SK-N-SH (cell line): ENCODE measurements around the gene TDRD1. TPM values are rescaled to one million over a fixed set of nuclear protein-coding genes. Genes with fewer than 3 reads are reported as not detected.

Source experiments
- CTCF ChIA-PET: fragments of 300-600, 350-600 bp; formaldehyde crosslinking; extraction: SDS; loops from one replicate; lab custom pipeline; 2021; lab: Yijun Ruan, JAX
- POLR2A ChIA-PET: fragments of 350-600 bp; sonication (Branson Sonifier 250); formaldehyde crosslinking; extraction: SDS; loops from one replicate; lab custom pipeline; 2020; ENCODE audit warnings: antibody characterized with exemption, inconsistent platforms; lab: Yijun Ruan, JAX
- DNase-seq: peaks from one replicate; pipeline ENCODE4 v3.0.0; 2012
- H2AFZ ChIP-seq: fragments of 200-600 bp; sonication (generic); 2 replicates; pipeline ENCODE4 v1.8.1; 2016; ENCODE audit warnings: antibody characterized with exemption, mild to moderate bottlenecking, low read depth
- H3F3A ChIP-seq: fragments of 200-600 bp; sonication (generic); replicated peaks from 2 replicates; pipeline ENCODE3; 2016; ENCODE audit warnings: antibody characterized with exemption, mild to moderate bottlenecking; ENCODE audit not compliant: insufficient read depth
- H3K27ac ChIP-seq, 2 experiments: fragments of 200-500 bp in 1 of 2; fragments of 200-600 bp in 1 of 2; sonication (Bioruptor generic) in 1 of 2; sonication (generic), shearing (Covaris generic) in 1 of 2; 2 replicates each; pipeline versions ENCODE4 v1.5.1 to v1.6.1; 2014 to 2016; ENCODE audit warnings: low read depth in 2 of 2, inconsistent platforms in 1 of 2, low read length in 1 of 2, mild to moderate bottlenecking in 1 of 2, mixed read lengths in 1 of 2
- H3K27me3 ChIP-seq: fragments of 200-600 bp; sonication (generic), shearing (Covaris generic); 2 replicates; pipeline ENCODE4 v1.6.1; 2016; ENCODE audit warnings: mixed run types; ENCODE audit not compliant: insufficient read depth
- H3K36me3 ChIP-seq, 2 experiments: fragments of 200-500 bp in 1 of 2; fragments of 200-600 bp in 1 of 2; sonication (Bioruptor generic) in 1 of 2; sonication (generic) in 1 of 2; replicated peaks in 1 of 2; 2 replicates each; pipeline versions ENCODE3 to v1.5.1; 2014 to 2016; ENCODE audit warnings: low read length in 1 of 2, mild to moderate bottlenecking in 1 of 2; ENCODE audit not compliant: insufficient read depth in 2 of 2, control insufficient read depth in 1 of 2
- H3K4me1 ChIP-seq, 2 experiments: fragments of 200-500 bp in 1 of 2; fragments of 200-600 bp in 1 of 2; sonication (Bioruptor generic) in 1 of 2; sonication (generic), shearing (Covaris generic) in 1 of 2; 2 replicates each; pipeline versions ENCODE4 v1.5.1 to v1.6.1; 2014 to 2016; ENCODE audit warnings: low read depth in 1 of 2, low read length in 1 of 2, mixed run types in 1 of 2; ENCODE audit not compliant: insufficient read depth in 2 of 2, control insufficient read depth in 1 of 2
- H3K4me2 ChIP-seq: fragments of 200-600 bp; sonication (generic), shearing (Covaris generic); 2 replicates; pipeline ENCODE4 v1.6.1; 2017; ENCODE audit warnings: mixed run types
- H3K4me3 ChIP-seq, 2 experiments: fragments of 200-500 bp in 1 of 2; fragments of 200-600 bp in 1 of 2; sonication (Bioruptor generic) in 1 of 2; sonication (generic), shearing (Covaris generic) in 1 of 2; 2 replicates each; pipeline versions ENCODE4 v1.5.1 to v1.8.1; 2014 to 2016; ENCODE audit warnings: low read depth in 2 of 2, inconsistent platforms in 1 of 2, low read length in 1 of 2, mild to moderate bottlenecking in 1 of 2, mixed read lengths in 1 of 2, moderate library complexity in 1 of 2
- H3K79me2 ChIP-seq: fragments of 200-600 bp; sonication (generic); 2 replicates; pipeline ENCODE4 v1.8.1; 2017; ENCODE audit warnings: mild to moderate bottlenecking; ENCODE audit not compliant: insufficient read depth
- H3K9ac ChIP-seq: fragments of 200-600 bp; sonication (generic); 2 replicates; pipeline ENCODE4 v1.6.1; 2017; ENCODE audit warnings: mixed run types
- H3K9me2 ChIP-seq: fragments of 200-600 bp; sonication (generic); 2 replicates; pipeline ENCODE4 v1.6.1; 2017; ENCODE audit warnings: mixed run types
- H3K9me3 ChIP-seq: fragments of 200-600 bp; sonication (generic); 2 replicates; pipeline ENCODE4 v1.6.1; 2017; ENCODE audit warnings: mixed run types, mild to moderate bottlenecking, moderate library complexity
- H4K20me1 ChIP-seq: fragments of 200-600 bp; sonication (generic); 2 replicates; pipeline ENCODE4 v1.6.1; 2017; ENCODE audit warnings: mild to moderate bottlenecking, mixed run types; ENCODE audit not compliant: insufficient read depth
- CHD2 ChIP-seq: fragments of 150-350 bp; IDR thresholded peaks from 2 replicates; pipeline ENCODE4 v1.6.1; 2018; ENCODE audit warnings: low read length; ENCODE audit not compliant: partially characterized antibody
- MEF2A ChIP-seq: IDR thresholded peaks from 2 replicates; pipeline ENCODE4 v1.4.0; 2012; ENCODE audit warnings: low read depth, borderline replicate concordance
- NFIC ChIP-seq: IDR thresholded peaks from 2 replicates; pipeline ENCODE4 v1.4.0; 2012; ENCODE audit warnings: borderline replicate concordance
- NRF1 ChIP-seq: IDR thresholded peaks from 2 replicates; pipeline ENCODE4 v1.6.1; 2012; ENCODE audit warnings: low read depth, mild to moderate bottlenecking, low read length
- POLR2AphosphoS5 ChIP-seq: IDR thresholded peaks from 2 replicates; pipeline ENCODE4 v1.6.1; 2012; ENCODE audit warnings: low read depth, low read length
- RCOR1 ChIP-seq: fragments of 150-350 bp; IDR thresholded peaks from 2 replicates; pipeline ENCODE4 v1.6.1; 2017; ENCODE audit warnings: antibody characterized with exemption, low read length
- RFX5 ChIP-seq: IDR thresholded peaks from 2 replicates; pipeline ENCODE4 v1.6.1; 2012; ENCODE audit warnings: mild to moderate bottlenecking, improper control_type of control experiment, low read length
- TCF12 ChIP-seq: IDR thresholded peaks from 2 replicates; pipeline ENCODE4 v1.4.0; 2012
- TEAD4 ChIP-seq: IDR thresholded peaks from 2 replicates; pipeline ENCODE4 v1.4.0; 2012; ENCODE audit warnings: mild to moderate bottlenecking, borderline replicate concordance; ENCODE audit not compliant: insufficient read depth
- USF1 ChIP-seq: IDR thresholded peaks from 2 replicates; pipeline ENCODE4 v1.4.0; 2012; ENCODE audit warnings: low read depth, borderline replicate concordance
- ZBTB33 ChIP-seq: IDR thresholded peaks from 2 replicates; pipeline ENCODE4 v1.4.0; 2012; ENCODE audit warnings: low read depth, borderline replicate concordance
- WGBS: methylation state at CpG from one replicate; pipeline ENCODE4 v1.1.6; 2017; ENCODE audit warnings: low lambda C conversion rate; 5-methylcytosine and 5-hydroxymethylcytosine counted together
- polyA plus RNA-seq, 3 experiments: library from polyadenylated mRNA; depleted of rRNA; stranded (reverse); fragments of >200 nt; gene quantifications; 2 replicates each; pipeline ENCODE4 v1.2.3, GENCODE V29; 2012
- TF ChIP-seq, protein P1 (sequence below): IDR thresholded peaks from 2 replicates; pipeline ENCODE4; 2012
- TF ChIP-seq, protein P2 (sequence below): fragments of 200-600 bp; sonication (generic); IDR thresholded peaks from 2 replicates; pipeline ENCODE4 v1.6.1; 2017; ENCODE audit warnings: antibody characterized with exemption, mild to moderate bottlenecking, moderate library complexity
- TF ChIP-seq, protein P3 (sequence below): fragments of 150-350 bp; IDR thresholded peaks from 2 replicates; pipeline ENCODE4 v1.6.1; 2017; ENCODE audit warnings: antibody characterized with exemption, low read length, low read depth, borderline replicate concordance

Gene TDRD1
- polyA plus RNA-seq, 1 of the 3 experiments (the other 2 are of a cell fraction) = not detected

DNA sequence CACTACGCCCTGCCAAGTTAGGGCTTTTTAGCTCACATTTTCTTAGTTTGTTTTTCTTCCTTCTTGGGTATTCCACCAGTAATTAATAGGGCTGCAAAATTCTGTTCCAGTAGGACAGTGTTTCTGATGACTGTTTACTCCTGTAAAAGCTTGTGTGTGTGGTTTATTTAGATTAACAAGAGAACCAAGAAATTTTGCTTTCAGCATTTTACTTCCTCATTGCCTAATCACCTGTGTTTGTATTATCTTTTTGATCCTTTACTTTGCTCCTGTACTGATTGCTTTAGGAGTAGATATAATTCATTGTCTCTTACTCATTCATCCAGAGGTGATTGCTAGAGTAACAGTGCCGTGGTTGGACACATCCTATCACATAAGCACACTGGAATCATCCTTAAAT is 27.7 kb downstream of the TDRD1 start:
- Histone ChIP-seq H3K27ac (no peak overlapping the region), H3K9me3 (no peaks in the 10 kb centered on the region), H3F3A (no peaks in the 10 kb centered on the region), H3K79me2 (no peaks in the 10 kb centered on the region), H3K4me2 (no peak overlapping the region), H3K4me1 (peaks cover 0 to under 1% of the 10 kb centered on the region in 2 experiments; a peak in 1 of 4 replicates), H3K36me3 (no peaks in the 10 kb centered on the region), H2AFZ (no peak overlapping the region), H3K9me2 (no peaks in the 10 kb centered on the region), H3K27me3 (peaks cover 4% of the 10 kb centered on the region; the same call in 1 of the 2 replicates), H3K4me3 (no peak overlapping the region), H4K20me1 (no peaks in the 10 kb centered on the region), H3K9ac (no peak overlapping the region)
- POLR2A ChIA-PET = no interaction called here
- CTCF ChIA-PET = no interaction called here
- 42% methylated on average over 2 of the region's 2 CpGs for WGBS
- TF ChIP-seq, protein P1, sequence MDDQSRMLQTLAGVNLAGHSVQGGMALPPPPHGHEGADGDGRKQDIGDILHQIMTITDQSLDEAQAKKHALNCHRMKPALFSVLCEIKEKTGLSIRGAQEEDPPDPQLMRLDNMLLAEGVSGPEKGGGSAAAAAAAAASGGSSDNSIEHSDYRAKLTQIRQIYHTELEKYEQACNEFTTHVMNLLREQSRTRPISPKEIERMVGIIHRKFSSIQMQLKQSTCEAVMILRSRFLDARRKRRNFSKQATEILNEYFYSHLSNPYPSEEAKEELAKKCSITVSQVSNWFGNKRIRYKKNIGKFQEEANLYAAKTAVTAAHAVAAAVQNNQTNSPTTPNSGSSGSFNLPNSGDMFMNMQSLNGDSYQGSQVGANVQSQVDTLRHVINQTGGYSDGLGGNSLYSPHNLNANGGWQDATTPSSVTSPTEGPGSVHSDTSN = no peak
- TF ChIP-seq TCF12 = no peak
- TF ChIP-seq ZBTB33 = no peak
- TF ChIP-seq MEF2A = no peak
- TF ChIP-seq, protein P2, sequence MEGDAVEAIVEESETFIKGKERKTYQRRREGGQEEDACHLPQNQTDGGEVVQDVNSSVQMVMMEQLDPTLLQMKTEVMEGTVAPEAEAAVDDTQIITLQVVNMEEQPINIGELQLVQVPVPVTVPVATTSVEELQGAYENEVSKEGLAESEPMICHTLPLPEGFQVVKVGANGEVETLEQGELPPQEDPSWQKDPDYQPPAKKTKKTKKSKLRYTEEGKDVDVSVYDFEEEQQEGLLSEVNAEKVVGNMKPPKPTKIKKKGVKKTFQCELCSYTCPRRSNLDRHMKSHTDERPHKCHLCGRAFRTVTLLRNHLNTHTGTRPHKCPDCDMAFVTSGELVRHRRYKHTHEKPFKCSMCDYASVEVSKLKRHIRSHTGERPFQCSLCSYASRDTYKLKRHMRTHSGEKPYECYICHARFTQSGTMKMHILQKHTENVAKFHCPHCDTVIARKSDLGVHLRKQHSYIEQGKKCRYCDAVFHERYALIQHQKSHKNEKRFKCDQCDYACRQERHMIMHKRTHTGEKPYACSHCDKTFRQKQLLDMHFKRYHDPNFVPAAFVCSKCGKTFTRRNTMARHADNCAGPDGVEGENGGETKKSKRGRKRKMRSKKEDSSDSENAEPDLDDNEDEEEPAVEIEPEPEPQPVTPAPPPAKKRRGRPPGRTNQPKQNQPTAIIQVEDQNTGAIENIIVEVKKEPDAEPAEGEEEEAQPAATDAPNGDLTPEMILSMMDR = no peak
- no peak for TF ChIP-seq USF1
- no peak for TF ChIP-seq NFIC
- TF ChIP-seq POLR2AphosphoS5 = no peak
- TF ChIP-seq RFX5 = no peak
- TF ChIP-seq NRF1 = no peak
- no peak for DNase-seq

GRCh38 chr10:114207349-114207748 is 28.2 kb downstream of the TDRD1 start:
- Histone ChIP-seq H3K9me2 (no peaks in the 10 kb centered on the region), H3K27ac (no peak overlapping the region), H3K4me1 (no peaks in the 10 kb centered on the region), H3K36me3 (no peaks in the 10 kb centered on the region), H3K79me2 (no peaks in the 10 kb centered on the region), H2AFZ (no peak overlapping the region), H3F3A (no peaks in the 10 kb centered on the region), H3K9ac (no peak overlapping the region), H3K9me3 (no peaks in the 10 kb centered on the region), H3K27me3 (peaks cover 4% of the 10 kb centered on the region; the same call in 1 of the 2 replicates), H3K4me2 (no peak overlapping the region), H3K4me3 (no peak overlapping the region), H4K20me1 (no peaks in the 10 kb centered on the region)
- TF ChIP-seq TCF12 (no peak), TEAD4 (no peak), RCOR1 (no peak), CHD2 (no peak)
- TF ChIP-seq, protein P3, sequence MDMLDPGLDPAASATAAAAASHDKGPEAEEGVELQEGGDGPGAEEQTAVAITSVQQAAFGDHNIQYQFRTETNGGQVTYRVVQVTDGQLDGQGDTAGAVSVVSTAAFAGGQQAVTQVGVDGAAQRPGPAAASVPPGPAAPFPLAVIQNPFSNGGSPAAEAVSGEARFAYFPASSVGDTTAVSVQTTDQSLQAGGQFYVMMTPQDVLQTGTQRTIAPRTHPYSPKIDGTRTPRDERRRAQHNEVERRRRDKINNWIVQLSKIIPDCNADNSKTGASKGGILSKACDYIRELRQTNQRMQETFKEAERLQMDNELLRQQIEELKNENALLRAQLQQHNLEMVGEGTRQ = no peak
- TF ChIP-seq, protein P2 = no peak
- ChIA-PET POLR2A (no interaction called here), CTCF (interaction anchor here (1.6 kb wide), 1 partner anchor 97 kb away, joined by 5 read pairs; no protein-coding TSS in a partner anchor)
- DNase-seq = no peak
- WGBS = 48% methylated on average over 1 of the region's 1 CpG
